Ishikawa (cell line): ENCODE data around the gene AKAP10.

Source experiments
- CEBPB ChIP-seq: IDR thresholded peaks from 2 replicates; pipeline ENCODE4 v1.6.1; 2012
- CREB1 ChIP-seq: IDR thresholded peaks from 2 replicates; pipeline ENCODE4 v1.6.1; 2012; ENCODE audit warnings: low read depth
- EGR1 ChIP-seq: IDR thresholded peaks from 2 replicates; pipeline ENCODE4 v1.6.1; 2012
- EP300 ChIP-seq: IDR thresholded peaks from 2 replicates; pipeline ENCODE4 v1.6.1; 2012; ENCODE audit warnings: borderline replicate concordance
- FOXM1 ChIP-seq: IDR thresholded peaks from 2 replicates; pipeline ENCODE4 v1.6.1; 2012; ENCODE audit warnings: low read depth, borderline replicate concordance
- MAX ChIP-seq: IDR thresholded peaks from 2 replicates; pipeline ENCODE4 v1.6.1; 2012
- NFIC ChIP-seq: IDR thresholded peaks from 2 replicates; pipeline ENCODE4 v1.6.1; 2012
- RAD21 ChIP-seq: IDR thresholded peaks from 2 replicates; pipeline ENCODE4 v1.6.1; 2012; ENCODE audit warnings: low read depth
- TAF1 ChIP-seq: IDR thresholded peaks from 2 replicates; pipeline ENCODE4 v1.6.1; 2012; ENCODE audit warnings: low read depth, mild to moderate bottlenecking
- TCF12 ChIP-seq: IDR thresholded peaks from 2 replicates; pipeline ENCODE4 v1.6.1; 2012; ENCODE audit warnings: low read depth
- TEAD4 ChIP-seq: IDR thresholded peaks from 2 replicates; pipeline ENCODE4 v1.6.1; 2012
- YY1 ChIP-seq: IDR thresholded peaks from 2 replicates; pipeline ENCODE4 v1.6.1; 2012; ENCODE audit warnings: low read depth
- ZBTB7A ChIP-seq: IDR thresholded peaks from 2 replicates; pipeline ENCODE4 v1.6.1; 2012; ENCODE audit warnings: low read depth
- TF ChIP-seq, protein P1 (sequence below): IDR thresholded peaks from 2 replicates; pipeline ENCODE4 v1.6.1; 2012; ENCODE audit warnings: low read depth, mild to moderate bottlenecking
- TF ChIP-seq, protein P2 (sequence below): IDR thresholded peaks from 2 replicates; pipeline ENCODE4 v1.6.1; 2012

Gene AKAP10

GRCh38 chr17:19943026-19943425 lies 34.6 kb downstream of the AKAP10 start:
- TF ChIP-seq NFIC (no peak), TAF1 (no peak), TCF12 (no peak)
- TF ChIP-seq, protein P1, sequence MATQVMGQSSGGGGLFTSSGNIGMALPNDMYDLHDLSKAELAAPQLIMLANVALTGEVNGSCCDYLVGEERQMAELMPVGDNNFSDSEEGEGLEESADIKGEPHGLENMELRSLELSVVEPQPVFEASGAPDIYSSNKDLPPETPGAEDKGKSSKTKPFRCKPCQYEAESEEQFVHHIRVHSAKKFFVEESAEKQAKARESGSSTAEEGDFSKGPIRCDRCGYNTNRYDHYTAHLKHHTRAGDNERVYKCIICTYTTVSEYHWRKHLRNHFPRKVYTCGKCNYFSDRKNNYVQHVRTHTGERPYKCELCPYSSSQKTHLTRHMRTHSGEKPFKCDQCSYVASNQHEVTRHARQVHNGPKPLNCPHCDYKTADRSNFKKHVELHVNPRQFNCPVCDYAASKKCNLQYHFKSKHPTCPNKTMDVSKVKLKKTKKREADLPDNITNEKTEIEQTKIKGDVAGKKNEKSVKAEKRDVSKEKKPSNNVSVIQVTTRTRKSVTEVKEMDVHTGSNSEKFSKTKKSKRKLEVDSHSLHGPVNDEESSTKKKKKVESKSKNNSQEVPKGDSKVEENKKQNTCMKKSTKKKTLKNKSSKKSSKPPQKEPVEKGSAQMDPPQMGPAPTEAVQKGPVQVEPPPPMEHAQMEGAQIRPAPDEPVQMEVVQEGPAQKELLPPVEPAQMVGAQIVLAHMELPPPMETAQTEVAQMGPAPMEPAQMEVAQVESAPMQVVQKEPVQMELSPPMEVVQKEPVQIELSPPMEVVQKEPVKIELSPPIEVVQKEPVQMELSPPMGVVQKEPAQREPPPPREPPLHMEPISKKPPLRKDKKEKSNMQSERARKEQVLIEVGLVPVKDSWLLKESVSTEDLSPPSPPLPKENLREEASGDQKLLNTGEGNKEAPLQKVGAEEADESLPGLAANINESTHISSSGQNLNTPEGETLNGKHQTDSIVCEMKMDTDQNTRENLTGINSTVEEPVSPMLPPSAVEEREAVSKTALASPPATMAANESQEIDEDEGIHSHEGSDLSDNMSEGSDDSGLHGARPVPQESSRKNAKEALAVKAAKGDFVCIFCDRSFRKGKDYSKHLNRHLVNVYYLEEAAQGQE, result no peak

GRCh38 chr17:19940722-19941464 lies 36.7 kb downstream of the AKAP10 start:
- TF ChIP-seq, protein P1, result no peak
- no peak for TF ChIP-seq YY1
- TF ChIP-seq, protein P2, sequence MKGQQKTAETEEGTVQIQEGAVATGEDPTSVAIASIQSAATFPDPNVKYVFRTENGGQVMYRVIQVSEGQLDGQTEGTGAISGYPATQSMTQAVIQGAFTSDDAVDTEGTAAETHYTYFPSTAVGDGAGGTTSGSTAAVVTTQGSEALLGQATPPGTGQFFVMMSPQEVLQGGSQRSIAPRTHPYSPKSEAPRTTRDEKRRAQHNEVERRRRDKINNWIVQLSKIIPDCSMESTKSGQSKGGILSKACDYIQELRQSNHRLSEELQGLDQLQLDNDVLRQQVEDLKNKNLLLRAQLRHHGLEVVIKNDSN, result no peak
- TF ChIP-seq TAF1, result no peak
- no peak for TF ChIP-seq CREB1
- no peak for TF ChIP-seq FOXM1
- no peak for TF ChIP-seq ZBTB7A
- no peak for TF ChIP-seq NFIC
- TF ChIP-seq RAD21, result no peak
- no peak for TF ChIP-seq TCF12
- TF ChIP-seq EGR1, result no peak
- no peak for TF ChIP-seq MAX
- no peak for TF ChIP-seq EP300
- no peak; the same call in 1 of the 2 replicates for TF ChIP-seq TEAD4
- TF ChIP-seq CEBPB, result no peak

DNA sequence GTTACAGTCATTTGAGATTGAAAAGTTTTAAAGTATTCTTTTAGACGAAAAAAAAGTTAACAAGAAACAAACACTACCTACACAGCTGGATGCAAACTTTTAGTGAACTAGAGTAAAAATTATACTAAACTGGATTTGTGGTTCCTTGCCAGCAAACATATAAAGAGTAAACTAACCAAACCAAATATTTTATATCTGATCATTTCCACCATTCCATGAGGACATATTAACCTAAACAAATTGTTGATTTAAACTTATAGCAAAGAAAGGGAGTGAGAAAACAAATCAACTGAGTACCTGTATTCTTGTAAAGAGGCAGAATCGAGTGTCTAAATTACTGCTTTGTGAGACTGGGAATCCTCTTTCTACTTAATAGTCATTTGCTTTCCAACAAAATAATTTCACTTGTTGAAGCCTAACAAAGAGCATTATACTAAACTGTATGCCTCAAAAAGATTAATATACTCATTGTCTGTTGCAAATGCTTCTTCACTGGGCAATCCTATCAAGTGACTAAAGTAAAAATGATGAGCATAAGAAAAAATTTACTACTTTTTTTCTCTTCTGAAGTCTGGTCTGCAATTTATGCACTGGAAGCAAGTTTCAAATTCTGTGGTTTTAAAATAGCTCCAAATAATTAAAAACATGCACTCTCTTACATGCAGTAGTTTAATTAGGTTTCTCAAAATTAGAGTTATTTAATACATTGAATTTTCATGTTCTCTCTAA lies 37.5 kb downstream of the AKAP10 start:
- TF ChIP-seq EP300, result no peak

GRCh38 chr17:19938736-19939135 lies 38.9 kb downstream of the AKAP10 start:
- no peak for TF ChIP-seq MAX
- TF ChIP-seq, protein P1, result no peak
- TF ChIP-seq CREB1, result no peak
- TF ChIP-seq, protein P2, result no peak
- TF ChIP-seq TCF12, result no peak
- no peak for TF ChIP-seq EGR1
- no peak for TF ChIP-seq TEAD4
- no peak for TF ChIP-seq TAF1
- TF ChIP-seq RAD21, result no peak
- no peak for TF ChIP-seq NFIC
- TF ChIP-seq FOXM1, result no peak
- TF ChIP-seq YY1, result no peak

GRCh38 chr17:19937522-19937921 lies 40.1 kb downstream of the AKAP10 start:
- no peak for TF ChIP-seq FOXM1
- no peak for TF ChIP-seq MAX
- TF ChIP-seq, protein P1, result no peak
- no peak for TF ChIP-seq CREB1
- no peak for TF ChIP-seq EGR1
- TF ChIP-seq EP300, result no peak
- no peak for TF ChIP-seq CEBPB
- no peak for TF ChIP-seq TEAD4
- no peak for TF ChIP-seq ZBTB7A
- TF ChIP-seq NFIC, result no peak
- no peak for TF ChIP-seq TCF12
- TF ChIP-seq, protein P2, result no peak
- no peak for TF ChIP-seq RAD21
- no peak for TF ChIP-seq TAF1
- TF ChIP-seq YY1, result no peak
